ENCODE data around the gene PEAK3.
A peak's percentile ranks its signal among the peaks of the same experiment; 100 is the strongest.

The PEAK3 gene

GRCh38 chr19:2315121-2315817, 33.3 kb upstream of the PEAK3 start:
- no peak for DNase-seq

DNA sequence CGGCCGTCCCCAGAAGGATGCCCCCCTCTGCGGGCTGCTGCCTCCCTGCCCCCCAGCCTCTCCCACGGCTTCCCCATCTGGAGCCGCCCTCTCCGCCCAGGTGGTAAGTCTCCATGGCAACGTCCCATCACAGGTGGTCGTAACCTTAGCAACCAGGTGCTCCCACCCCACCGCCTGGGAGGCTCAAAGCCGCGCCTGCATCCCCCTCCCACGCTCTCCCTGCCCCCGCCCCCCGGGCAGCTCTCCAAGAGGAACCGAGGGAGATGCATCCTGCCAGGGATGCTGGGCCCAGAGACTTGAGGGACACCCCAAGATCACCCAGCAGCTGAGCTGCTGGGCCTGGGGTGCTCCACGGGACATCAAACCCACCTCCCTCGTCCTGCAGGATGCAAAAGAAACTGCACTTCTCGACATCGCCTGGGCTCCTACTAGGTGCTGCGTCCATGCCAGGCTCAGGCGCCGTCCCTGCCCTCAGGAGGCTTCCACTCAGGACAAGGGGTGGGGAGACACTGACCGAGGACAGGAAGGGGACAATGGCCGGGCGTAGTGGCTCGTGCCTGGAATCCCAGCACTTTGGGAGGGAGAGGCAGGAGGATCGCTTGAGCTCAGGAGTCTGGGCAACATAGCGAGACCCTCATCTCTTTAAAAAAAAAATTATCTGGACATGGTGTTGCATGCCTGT, 31.0 kb upstream of the PEAK3 start:
- DNase-seq: no peak

GRCh38 chr19:2311093-2311492, 29.1 kb upstream of the PEAK3 start:
- no peak for DNase-seq

- DNase-seq: no peak
Observed at GRCh38 chr19:2309734-2310362, 27.9 kb upstream of the PEAK3 start.

DNA sequence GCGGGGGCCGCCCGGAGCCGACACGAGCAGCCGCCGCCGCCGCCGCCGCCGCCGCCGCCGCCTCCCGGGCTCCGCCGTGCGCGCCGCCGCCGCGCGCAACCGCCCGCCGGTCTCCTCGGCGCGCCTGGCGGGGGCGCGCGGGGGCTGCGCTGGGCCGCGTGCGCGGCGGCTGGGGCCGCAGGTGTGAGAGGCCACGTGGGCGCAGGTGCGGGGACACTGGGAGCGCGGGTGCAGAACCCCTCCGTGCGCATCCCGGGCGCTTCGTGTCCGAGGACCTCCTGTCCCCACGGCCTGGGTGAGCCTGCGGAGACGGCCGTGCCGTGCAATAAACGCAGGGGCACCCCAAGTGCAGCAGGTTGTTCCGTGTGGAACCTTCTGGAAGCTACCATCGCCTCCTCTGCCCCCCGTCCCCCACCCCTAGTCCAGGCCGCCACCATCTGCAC, 26.2 kb upstream of the PEAK3 start, which contains the start of gene LINGO3:
LINGO3 (minus strand) TSS at position 41 of the 443 bp plus-strand sequence. CDS start 16,378 bp downstream, outside the sequence.
- DNase-seq: no peak

- DNase-seq: no peak
Observed at GRCh38 chr19:2307518-2308012, 25.6 kb upstream of the PEAK3 start.

- DNase-seq: no peak
Observed at GRCh38 chr19:2306971-2307370, 25.0 kb upstream of the PEAK3 start.

DNA sequence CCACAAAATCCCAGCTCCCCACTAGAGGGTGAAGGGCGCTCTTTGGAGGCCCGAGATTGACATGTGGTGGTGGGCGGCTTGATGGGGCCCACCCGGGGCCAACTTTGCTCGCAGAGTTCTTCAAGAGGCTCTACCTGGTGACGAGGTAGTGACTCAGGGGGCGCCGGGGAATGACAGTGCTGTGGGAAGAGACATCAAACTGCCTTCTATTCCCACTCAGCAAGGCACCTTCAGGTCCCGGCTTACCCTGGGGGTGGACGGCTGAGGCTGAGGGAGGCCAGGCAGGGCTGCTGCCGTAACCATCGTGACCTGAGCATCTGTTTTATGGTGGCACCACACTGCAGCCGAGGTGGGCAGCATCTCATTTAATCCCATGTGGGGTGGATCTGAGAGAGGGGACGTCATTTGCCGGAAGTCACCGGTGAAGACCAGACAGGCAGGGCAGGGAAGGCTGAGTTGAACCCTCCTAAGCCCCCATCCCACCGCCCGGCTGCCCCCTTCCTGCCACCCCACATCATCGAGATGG, 24.4 kb upstream of the PEAK3 start:
- no peak for DNase-seq

DNA sequence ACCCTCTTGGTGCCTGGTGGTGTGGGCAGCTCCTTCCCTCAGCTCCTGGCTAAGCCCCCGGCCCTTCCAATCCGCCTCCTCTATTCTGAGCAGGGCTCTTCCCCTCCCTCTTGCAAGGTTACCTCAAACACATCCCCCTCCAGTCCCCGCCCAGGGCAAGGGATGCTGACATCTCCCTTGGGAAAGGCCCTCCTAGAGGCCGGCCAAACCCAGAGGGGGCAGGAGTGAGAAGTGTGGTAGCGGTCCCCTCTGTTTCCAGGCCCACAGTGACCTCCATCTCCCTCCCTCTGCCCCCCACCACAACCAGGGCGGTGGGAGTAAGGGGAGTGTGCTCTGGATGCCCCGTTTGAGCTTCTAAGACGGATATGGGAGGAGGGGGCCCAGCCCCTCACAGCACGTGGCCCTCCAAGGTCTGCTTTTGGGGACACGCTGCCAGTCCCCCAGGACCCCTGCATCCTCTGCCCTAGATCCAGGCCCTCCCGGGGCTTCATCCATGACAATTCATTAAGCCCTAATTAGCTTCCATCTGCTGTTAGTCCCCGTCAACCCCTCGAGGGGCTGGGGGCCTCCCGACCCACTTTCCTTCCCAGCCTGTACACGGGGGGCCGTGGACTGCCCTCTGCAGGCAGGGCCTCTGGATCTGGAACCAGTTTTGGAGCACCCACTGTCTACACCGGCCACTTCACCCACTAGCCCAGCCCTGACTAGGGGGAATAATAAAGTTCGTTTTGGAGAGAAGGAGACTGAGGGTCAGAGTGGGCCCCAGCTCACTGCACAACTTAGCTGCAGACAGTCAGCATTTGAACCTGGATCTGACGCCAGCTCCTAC, 23.7 kb upstream of the PEAK3 start:
- no peak for DNase-seq

DNA sequence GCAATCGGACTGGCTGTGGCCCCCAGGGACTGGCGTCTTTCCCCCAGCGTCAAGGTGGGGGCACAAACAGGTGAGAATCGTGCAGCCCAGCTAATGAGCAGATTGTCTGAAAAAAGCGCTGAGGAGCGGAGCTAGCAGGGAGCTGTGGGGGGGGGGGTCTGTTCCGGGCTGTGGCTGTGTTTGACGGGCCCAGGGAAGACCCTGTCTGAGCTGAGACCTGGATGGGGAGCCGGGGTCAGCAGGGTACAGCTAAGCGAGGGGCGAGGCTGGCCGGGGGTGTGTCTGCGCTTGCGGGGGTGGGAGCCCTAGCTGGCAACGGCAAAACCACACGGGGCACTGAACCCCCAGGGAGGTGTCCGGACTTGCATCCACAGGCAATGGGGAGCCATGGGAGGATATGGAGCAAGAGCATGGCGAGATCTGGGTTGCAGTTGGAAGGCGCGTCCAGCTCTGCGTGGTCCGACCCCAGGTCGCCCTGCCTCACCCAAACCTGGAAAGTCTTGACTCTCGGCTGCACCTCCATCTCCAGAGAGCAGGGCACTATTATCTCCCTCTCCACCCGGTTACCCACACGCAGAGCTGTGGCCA, 21.3 kb upstream of the PEAK3 start:
- DNase-seq: no peak

- DNase-seq: peak in 1 of 2 donors; percentile 63
Observed at GRCh38 chr19:2302319-2303210, 20.6 kb upstream of the PEAK3 start.

DNA sequence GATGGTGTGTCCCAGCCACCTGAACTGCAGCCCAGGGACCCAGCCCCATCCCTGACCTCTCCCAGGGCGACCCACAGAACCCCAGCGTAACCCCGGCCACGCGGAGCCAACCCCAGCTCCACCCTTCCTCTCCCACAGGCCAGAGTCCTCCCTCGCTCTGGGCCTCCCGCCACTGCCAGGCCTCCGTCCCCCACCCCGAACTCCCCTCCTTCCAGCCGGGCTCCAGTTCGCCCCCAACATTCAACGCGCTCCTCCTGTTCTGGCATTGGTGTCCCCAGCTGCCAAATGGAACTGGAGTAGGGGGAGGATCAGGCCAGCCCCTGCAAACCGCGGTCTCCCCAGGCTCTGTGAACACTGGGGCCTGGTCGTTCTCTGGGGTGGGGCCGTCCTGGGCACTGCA, 18.6 kb upstream of the PEAK3 start:
- no peak for DNase-seq

DNA sequence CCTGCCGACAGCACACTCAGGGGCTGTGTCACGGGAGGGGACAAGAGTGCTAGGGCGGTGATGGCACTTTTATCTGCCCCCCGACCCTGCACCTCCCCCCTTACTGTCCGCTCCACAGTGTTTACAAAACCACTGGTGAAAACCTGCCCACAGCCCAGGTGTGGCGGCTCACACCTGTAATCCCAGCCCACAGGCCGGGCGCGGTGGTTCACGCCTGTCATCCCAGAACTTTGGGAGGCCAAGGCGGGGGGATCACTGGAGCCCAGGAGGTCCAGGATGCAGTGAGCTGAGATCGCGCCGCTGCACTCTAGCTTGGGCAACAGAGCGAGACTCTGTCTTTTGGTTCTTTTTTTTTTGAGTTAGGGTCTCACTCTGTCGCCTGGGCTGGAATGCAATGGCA, 14.2 kb upstream of the PEAK3 start:
- no peak for DNase-seq

DNA sequence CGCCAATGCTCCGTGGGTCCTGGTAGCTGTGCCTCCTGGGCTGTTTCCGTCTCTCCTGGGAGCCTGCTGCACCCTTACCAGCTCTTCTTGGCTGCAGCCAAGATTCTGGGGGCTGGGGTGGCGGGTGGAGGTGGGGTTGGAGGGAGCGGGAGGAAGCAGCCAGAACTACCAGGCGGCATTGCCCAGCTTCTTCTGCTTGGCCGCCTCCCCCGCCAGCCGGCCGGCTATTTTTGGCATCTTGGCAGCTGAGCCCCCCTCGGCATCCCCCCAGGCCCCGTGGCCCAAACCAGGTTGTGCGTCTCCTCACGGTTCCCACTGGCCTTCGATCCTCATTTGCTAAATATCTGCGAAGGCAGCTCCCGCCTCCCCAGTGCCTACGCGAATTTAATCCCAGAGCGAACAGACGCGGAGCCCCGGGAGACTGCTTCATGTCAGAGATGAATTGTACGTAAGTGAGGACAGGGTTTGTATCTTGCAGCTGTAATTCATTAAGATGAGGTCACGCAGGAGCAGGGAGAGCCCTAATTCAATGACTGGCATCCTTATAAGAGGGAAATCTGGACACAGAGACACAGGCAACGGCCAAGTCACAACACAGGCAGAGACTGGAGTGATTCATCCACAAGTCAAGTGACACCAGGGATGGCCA, 12.8 kb upstream of the PEAK3 start:
- DNase-seq: no peak

DNA sequence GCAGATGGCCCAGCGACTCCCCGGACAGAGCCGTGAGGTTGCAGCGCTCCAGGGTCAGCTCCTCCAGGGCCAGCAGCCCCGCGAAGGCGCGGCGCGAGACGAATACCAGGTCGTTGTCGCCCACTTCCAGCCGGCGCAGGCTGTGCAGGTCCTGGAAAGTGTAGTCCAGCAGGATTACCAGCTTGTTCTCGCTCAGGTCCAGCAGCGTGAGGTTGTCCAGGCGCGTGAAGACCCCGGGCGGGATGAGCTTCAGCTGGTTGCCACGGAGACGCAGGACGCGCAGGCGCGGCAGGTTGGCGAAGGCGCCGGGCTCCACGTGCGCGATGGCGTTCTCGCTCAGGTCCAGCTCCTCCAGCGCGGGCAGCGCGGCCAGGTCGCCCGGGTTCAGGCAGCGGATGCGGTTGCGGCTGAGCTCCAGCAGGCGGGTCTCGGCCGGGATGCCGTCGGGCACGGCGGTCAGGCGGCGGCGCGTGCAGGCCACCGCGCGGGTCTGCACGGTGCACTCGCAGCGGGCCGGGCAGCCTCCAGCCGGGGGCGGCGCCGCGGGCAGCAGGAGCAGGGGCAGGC, 9.3 kb upstream of the PEAK3 start:
- no peak for DNase-seq

DNA sequence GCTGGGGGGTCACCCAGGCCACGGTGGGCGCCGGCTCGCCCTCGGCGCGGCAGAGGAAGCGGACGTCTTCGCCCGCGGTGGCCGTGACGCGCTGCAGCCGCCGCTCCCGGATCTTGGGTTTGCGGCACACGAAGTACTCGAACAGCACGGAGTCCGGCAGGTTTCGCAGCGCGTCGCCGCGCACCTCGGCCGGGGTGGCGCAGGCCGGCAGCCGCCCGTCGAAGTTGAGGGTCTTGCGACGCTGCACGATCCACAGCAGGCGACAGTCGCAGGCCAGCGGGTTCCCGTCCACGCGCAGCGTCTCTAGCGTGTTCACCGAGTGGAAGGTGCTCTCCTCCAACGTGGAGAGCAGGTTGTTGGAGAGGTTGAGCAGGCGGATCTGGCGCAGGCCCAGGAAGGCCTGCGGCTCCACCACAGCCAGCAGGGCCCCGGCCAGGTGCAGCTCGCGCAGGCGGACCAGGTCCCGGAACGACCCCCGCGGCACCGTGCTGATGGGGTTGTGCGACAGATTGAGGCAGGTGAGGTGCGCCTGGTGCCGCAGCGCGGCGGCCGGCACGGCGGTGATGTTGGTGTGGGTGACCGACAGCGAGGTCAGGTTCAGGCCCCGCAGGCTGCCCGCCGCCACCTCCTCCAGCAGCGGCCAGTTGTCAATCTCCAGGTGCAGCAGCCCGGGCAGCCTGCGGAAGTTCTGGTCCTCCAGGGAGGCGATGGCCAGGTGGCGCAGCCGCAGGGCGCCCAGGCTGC, 8.6 kb upstream of the PEAK3 start:
- no peak for DNase-seq

DNA sequence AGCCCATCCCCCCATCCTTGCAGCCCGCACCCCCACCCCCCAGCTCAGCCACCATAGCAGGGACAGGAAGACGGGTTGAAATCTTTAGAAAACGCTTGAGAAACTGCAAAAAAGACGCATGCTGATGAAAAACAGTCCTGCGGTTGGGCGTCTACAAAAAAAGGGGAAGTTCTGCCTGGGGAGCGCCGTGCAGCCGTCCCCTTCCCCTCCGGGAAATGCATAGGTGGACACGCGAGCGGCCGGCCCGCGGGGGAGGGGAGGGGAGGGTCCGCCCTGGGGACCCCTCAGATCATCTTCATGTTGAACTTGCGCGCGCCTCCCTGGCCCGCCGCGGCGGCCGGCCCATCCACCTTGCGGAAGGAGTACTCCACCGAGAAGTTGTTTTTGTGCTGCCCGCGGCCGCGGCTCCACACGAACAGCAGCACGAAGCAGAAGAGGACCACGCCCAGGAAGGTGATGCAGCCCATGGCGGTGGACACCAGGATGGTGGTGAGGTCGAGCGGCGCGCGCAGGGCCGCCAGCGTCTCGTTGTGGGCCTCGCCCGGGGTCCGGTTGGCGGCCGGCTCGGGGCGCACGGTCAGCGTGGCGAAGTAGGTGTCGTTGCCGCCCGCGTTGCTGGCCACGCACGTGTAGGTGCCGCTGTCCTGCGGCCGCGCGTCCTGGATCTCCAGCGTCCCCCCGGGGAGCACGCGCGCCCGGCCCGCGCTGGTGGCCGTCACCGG, 7.9 kb upstream of the PEAK3 start:
- peak; percentile 63 to 77 for DNase-seq

- peak in 1 of 2 donors; percentile 22 for DNase-seq
Observed at GRCh38 chr19:2288818-2289713, 7.1 kb upstream of the PEAK3 start.
